Measurements from ENCODE around the gene TGM2. TPM values are rescaled to one million over a fixed set of nuclear protein-coding genes. Genes with fewer than 3 reads are reported as not detected.

TGM2 gene
- total RNA-seq, 2 experiments from 2014 or later, result 0.35 TPM

DNA sequence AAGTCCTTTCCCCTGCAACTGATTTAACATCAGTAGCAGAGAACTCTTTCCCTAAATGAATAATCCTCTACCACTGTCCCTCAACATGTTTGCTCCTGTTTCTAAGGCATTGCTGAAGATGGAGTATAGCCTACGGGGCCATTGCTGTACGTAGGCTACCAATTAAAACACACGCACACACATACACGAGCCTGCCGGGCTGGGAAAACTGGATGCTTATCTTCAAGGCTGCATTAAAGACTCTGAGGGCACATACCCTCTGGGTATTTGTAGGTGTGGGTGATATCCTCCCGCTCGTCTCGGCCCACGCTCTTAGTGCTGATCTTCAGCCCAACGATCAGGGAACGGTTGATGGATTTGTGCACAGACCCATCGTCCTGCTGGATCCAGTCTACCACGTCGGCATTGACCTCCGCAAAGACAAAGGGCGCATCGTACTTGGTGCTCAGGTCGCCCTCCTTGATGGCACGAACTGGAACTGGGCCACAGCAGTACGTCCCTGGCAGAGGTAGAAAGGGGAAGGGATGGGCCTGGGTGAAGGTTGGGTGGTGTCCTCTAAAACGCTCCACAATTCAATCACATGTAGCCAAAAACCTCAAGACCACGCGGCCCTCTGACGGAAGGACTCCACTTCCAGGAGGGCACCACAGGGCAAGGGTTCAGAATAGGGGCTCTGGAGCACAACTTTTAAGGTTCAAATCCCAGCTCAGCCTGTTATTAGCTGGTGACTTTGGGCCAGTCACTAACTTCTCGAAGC is 25.7 kb downstream of the TGM2 start:
- no peaks in the 10 kb centered on the region for H3K27me3 Mint-ChIP-seq
- CTCF ChIA-PET, result interaction anchor here (1.6 kb wide), 1 partner anchor 81 kb away, joined by 4 read pairs; no protein-coding TSS in a partner anchor
- no peaks in the 10 kb centered on the region for H3K36me3 Mint-ChIP-seq
- no peak for ATAC-seq
- H3K9me3 Mint-ChIP-seq (ENCODE audit: low read depth), result no peaks in the 10 kb centered on the region
- DNase-seq, result no peak
- H3K27ac Mint-ChIP-seq, result no peak overlapping the region
- H3K4me1 Mint-ChIP-seq, result peaks cover 15% of the 10 kb centered on the region
- H3K4me3 Mint-ChIP-seq, result no peak overlapping the region

DNA sequence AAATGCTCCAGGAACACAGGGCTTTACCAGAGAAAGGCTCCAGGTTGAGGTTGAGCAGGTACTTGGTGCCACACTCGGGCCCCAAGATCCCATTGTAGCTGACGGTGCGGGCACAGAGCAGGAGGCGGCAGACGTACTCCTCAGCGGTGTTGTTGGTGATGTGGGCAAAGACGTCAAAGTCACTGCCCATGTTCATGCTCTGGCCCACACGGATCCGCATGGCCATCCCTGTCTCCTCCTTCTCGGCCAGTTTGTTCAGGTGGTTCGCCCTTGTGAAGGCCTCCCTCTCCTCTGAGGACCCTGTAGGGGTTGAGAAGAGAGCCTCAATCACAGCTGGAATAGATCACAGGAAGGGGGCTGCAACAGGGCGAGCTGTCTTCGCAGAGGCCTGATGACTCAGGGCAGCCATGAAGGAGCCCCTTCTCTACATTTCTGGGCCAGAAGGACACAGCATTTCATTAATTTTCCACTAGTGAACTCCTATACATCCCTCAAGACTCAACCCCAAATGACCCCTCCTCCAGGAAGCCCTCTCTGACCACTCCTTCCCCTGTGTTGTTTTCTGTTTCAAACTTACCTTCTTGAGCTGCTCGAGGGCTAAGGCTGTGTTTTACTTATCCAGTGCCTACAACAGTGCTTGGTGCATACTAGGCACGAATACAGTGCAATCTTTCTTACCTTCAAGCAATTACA is 26.8 kb downstream of the TGM2 start:
- ATAC-seq, result no peak
- no peaks in the 10 kb centered on the region for H3K27me3 Mint-ChIP-seq
- CTCF ChIA-PET, result interaction anchor here (0.9 kb wide), 1 partner anchor 65 kb away, joined by 3 read pairs; no protein-coding TSS in a partner anchor
- H3K27ac Mint-ChIP-seq, result no peak overlapping the region
- no peak overlapping the region for H3K4me3 Mint-ChIP-seq
- H3K36me3 Mint-ChIP-seq, result no peaks in the 10 kb centered on the region
- H3K4me1 Mint-ChIP-seq, result peaks cover 17% of the 10 kb centered on the region
- DNase-seq, result no peak
- H3K9me3 Mint-ChIP-seq (ENCODE audit: low read depth), result no peaks in the 10 kb centered on the region

- no peaks in the 10 kb centered on the region for H3K36me3 Mint-ChIP-seq
- H3K27ac Mint-ChIP-seq, result no peak overlapping the region
- DNase-seq (no peak), ATAC-seq (no peak)
- no peak overlapping the region for H3K4me3 Mint-ChIP-seq
- CTCF ChIA-PET, result interaction anchor here (0.9 kb wide), 1 partner anchor 64 kb away, joined by 3 read pairs; no protein-coding TSS in a partner anchor
- peaks cover 17% of the 10 kb centered on the region for H3K4me1 Mint-ChIP-seq
- no peaks in the 10 kb centered on the region for H3K9me3 Mint-ChIP-seq (ENCODE audit: low read depth)
- H3K27me3 Mint-ChIP-seq, result no peaks in the 10 kb centered on the region
Measured at GRCh38 chr20:38137441-38138037, 27.5 kb downstream of the TGM2 start.

- no peaks in the 10 kb centered on the region for H3K27me3 Mint-ChIP-seq
- H3K36me3 Mint-ChIP-seq, result no peaks in the 10 kb centered on the region
- CTCF ChIA-PET, result no interaction called here
- ATAC-seq (no peak), DNase-seq (no peak)
- H3K4me3 Mint-ChIP-seq, result no peak overlapping the region
- no peak overlapping the region for H3K27ac Mint-ChIP-seq
- no peaks in the 10 kb centered on the region for H3K9me3 Mint-ChIP-seq (ENCODE audit: low read depth)
- peaks cover 17% of the 10 kb centered on the region for H3K4me1 Mint-ChIP-seq
Measured at GRCh38 chr20:38136421-38137245, 28.4 kb downstream of the TGM2 start.

- Mint-ChIP-seq H3K27ac (no peak overlapping the region), H3K27me3 (no peaks in the 10 kb centered on the region), H3K4me3 (no peak overlapping the region), H3K4me1 (peaks cover 17% of the 10 kb centered on the region), H3K9me3 (ENCODE audit: low read depth) (no peaks in the 10 kb centered on the region), H3K36me3 (no peaks in the 10 kb centered on the region)
- CTCF ChIA-PET, result interaction anchor here (1.1 kb wide), 1 partner anchor 85 kb away, joined by 3 read pairs; no protein-coding TSS in a partner anchor
- DNase-seq (no peak), ATAC-seq (no peak)
Measured at GRCh38 chr20:38135651-38136420, 29.2 kb downstream of the TGM2 start.

DNA sequence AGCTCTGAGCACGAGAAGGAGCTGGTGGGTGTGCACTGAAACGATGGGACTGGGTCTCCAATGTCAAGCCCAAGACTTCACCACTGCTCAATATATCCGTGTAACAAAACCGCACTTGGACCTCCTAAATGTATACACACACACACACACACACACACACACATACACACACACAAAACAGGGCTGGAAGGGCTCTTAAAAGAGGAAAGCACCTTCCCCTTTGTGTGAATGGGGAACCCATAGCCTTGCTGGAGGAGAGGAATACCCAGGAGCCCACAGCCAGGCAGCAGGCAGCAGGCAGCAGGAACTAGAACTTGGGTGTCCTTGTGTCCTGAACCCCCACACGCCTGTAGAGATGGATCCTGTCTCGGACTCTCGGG is 29.8 kb downstream of the TGM2 start:
- Mint-ChIP-seq H3K9me3 (ENCODE audit: low read depth) (no peaks in the 10 kb centered on the region), H3K27me3 (no peaks in the 10 kb centered on the region), H3K36me3 (no peaks in the 10 kb centered on the region), H3K27ac (no peak overlapping the region), H3K4me3 (no peak overlapping the region), H3K4me1 (peaks cover 17% of the 10 kb centered on the region)
- CTCF ChIA-PET, result interaction anchor here (1.1 kb wide), 1 partner anchor 86 kb away, joined by 3 read pairs; no protein-coding TSS in a partner anchor
- DNase-seq, result no peak
- no peak for ATAC-seq

DNA sequence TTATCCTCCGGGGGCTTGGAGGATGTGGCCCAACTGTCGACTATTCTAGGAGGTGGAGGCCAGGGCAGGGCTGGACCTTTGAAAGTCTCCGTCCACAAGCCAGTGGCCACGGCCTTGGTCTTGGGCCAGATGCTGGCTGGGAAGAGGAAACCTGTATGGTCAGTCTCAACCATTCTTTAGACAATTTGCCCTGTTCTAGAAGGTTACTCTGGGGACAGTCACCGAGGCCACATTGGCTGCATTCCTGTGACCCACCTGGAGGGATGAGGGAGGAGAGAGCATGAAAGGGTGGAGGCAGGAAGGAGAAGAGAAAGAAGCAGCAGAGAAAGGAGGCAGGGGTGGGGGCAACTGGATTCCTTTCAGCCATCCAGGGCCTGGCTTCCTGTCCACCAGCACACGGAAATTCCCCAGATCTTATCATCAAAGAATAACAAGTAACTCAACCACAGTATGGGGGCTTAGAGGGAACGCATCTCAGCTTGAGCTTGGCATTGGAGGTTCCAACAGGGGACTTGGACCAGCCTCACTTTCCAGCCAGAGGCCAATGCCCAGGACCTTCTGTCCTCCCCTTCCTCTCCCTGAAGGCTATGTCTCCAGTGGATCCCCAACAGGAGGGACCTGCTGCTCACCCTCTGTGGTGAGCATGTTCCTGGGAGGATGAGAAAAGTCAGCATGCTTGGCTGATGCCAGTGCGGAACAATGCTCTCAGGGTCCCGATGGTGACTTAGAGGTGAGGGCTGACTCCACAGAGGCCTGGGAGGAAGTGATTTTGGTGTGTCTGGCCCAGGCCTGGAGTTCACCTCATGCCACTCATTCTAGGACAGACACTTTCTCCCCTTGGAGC is 30.4 kb downstream of the TGM2 start:
- no peak for DNase-seq
- Mint-ChIP-seq H3K27ac (peak overlapping the region; percentile 29), H3K4me1 (peaks cover 17% of the 10 kb centered on the region), H3K9me3 (ENCODE audit: low read depth) (no peaks in the 10 kb centered on the region), H3K36me3 (no peaks in the 10 kb centered on the region), H3K27me3 (no peaks in the 10 kb centered on the region), H3K4me3 (no peak overlapping the region)
- ATAC-seq, result peak; percentile 16
- CTCF ChIA-PET, result interaction anchor here (1.1 kb wide), 1 partner anchor 86 kb away, joined by 3 read pairs; no protein-coding TSS in a partner anchor

DNA sequence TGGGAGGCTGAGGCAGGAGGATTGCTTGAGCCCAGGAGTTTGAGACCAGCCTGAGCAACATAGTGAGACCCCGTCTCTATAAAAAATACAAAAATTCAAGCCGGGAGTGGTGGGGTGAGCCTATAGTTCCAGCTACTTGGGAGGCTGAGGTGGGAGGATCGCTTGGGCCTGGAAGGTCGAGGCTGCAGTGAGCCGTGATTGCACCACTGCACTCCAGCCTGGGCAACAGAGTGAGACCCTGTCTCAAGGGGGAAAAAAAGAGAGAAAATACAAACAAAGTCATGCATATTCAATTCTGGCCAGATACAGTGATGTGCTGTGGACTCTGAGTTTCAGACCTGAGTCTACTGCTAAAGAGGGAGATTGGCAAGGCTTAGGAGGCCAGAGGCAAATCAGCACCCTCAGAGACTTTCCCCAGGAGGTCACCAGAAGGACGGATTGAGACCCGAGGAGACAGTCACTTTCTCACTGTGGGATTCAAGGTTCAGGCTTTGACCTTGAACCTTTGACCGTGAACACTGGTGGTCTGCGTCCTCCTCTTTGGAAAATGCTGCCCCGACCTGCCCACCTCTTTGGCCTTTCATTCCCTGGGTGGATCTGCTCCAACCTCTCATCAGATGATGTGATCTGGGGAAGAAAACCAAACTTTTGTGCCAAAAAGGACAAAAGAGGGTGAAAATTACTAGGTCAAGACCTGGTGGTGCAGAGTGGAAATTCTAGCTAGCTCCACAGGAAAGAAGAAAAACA is 31.2 kb downstream of the TGM2 start:
- H3K9me3 Mint-ChIP-seq (ENCODE audit: low read depth), result no peaks in the 10 kb centered on the region
- no peaks in the 10 kb centered on the region for H3K36me3 Mint-ChIP-seq
- ATAC-seq (no peak), DNase-seq (no peak)
- H3K4me1 Mint-ChIP-seq, result peaks cover 17% of the 10 kb centered on the region
- no peak overlapping the region for H3K4me3 Mint-ChIP-seq
- no peaks in the 10 kb centered on the region for H3K27me3 Mint-ChIP-seq
- CTCF ChIA-PET, result no interaction called here
- H3K27ac Mint-ChIP-seq, result no peak overlapping the region

DNA sequence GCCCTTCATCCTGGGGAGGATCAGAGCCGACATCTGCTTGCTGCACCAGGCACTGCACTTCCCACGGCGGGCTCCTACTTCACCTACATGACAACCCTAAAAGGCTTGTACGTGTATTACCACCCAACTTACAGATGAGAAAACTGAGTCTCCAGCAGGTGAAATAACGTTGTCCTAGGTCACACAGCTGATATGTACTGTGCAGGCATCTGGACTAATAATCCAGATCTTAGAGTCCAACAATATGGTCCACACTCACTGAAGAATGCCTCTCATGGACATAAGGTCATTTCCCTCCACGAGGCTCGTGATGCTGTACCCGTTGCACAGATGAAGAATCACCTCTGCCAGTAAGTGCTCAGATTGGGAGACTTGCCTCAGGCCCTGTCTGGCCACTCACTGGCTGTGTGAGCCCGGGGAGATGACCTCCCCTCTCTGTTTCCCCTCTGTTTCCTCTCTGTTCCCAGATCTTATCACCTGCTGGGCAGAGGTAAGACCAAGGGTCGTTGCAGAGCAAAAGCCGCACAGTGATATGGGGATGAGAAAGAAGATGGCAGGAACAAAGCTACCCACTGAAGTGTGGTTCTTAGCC is 32.1 kb downstream of the TGM2 start:
- peaks cover 17% of the 10 kb centered on the region for H3K4me1 Mint-ChIP-seq
- H3K27me3 Mint-ChIP-seq, result no peaks in the 10 kb centered on the region
- CTCF ChIA-PET, result no interaction called here
- DNase-seq (no peak), ATAC-seq (no peak)
- no peak overlapping the region for H3K27ac Mint-ChIP-seq
- no peaks in the 10 kb centered on the region for H3K36me3 Mint-ChIP-seq
- no peaks in the 10 kb centered on the region for H3K9me3 Mint-ChIP-seq (ENCODE audit: low read depth)
- no peak overlapping the region for H3K4me3 Mint-ChIP-seq

GRCh38 chr20:38132156-38132909 is 32.7 kb downstream of the TGM2 start:
- Mint-ChIP-seq H3K36me3 (no peaks in the 10 kb centered on the region), H3K27me3 (no peaks in the 10 kb centered on the region), H3K4me3 (no peak overlapping the region), H3K9me3 (ENCODE audit: low read depth) (no peaks in the 10 kb centered on the region), H3K27ac (no peak overlapping the region), H3K4me1 (peaks cover 17% of the 10 kb centered on the region)
- CTCF ChIA-PET, result no interaction called here
- ATAC-seq (no peak), DNase-seq (no peak)

All from activated CD8-positive, alpha-beta memory T cell treated with anti-CD3 and anti-CD28 coated beads, Interleukin-2, amount 10 ng/mL, durations not matched to agents 7 days and 5 days (primary cell).